Lower leg skin (tissue), 3 donors: ENCODE measurements around the gene IDS.

Source experiments
- POLR2A ChIP-seq, 2 donors: fragments of 450-650 bp; IDR thresholded peaks; one replicate each; pipeline ENCODE4 v1.6.1; 2016 to 2017; ENCODE audit warnings: antibody characterized with exemption in 2 of 2, mild to moderate bottlenecking in 1 of 2, moderate library complexity in 1 of 2
- TF ChIP-seq, protein P1 (sequence below), 3 donors: fragments of 450-650 bp; IDR thresholded peaks; one replicate each; pipeline ENCODE4 v1.5.1; 2016; ENCODE audit warnings: antibody characterized with exemption in 3 of 3, mild to moderate bottlenecking in 3 of 3, moderate library complexity in 2 of 3

DNA sequence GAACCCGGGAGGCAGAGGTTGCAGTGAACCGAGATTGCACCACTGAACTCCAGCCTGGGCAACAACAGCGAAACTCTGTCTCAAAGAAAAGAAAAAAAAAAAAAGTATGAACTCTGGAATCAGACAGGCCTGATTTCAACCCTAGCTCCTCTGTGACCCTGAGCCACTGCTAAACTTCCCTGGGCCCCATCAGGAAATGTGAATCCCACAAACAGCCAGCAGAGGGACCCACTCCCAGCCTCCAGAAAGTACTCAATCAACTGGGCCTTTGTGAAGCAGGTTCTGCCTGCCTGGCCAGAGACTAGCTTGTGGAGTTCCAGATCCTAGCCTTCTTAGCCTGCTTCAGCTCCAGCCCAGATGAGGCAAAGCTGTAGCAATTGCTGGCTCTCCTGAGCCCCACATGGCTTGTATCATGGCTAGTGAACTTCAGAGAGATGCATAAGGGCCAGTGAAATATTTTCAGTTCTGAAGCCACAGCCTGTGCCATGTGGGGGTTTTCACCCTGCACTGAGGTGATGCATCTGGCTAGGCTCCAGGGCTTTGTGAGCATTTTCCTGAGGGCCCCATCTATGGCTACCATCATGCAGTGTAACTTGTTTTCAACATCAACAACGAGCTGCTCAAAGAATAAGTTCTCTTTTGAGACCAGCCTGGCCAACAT lies 7.2 kb upstream of the IDS start:
- TF ChIP-seq, protein P1, sequence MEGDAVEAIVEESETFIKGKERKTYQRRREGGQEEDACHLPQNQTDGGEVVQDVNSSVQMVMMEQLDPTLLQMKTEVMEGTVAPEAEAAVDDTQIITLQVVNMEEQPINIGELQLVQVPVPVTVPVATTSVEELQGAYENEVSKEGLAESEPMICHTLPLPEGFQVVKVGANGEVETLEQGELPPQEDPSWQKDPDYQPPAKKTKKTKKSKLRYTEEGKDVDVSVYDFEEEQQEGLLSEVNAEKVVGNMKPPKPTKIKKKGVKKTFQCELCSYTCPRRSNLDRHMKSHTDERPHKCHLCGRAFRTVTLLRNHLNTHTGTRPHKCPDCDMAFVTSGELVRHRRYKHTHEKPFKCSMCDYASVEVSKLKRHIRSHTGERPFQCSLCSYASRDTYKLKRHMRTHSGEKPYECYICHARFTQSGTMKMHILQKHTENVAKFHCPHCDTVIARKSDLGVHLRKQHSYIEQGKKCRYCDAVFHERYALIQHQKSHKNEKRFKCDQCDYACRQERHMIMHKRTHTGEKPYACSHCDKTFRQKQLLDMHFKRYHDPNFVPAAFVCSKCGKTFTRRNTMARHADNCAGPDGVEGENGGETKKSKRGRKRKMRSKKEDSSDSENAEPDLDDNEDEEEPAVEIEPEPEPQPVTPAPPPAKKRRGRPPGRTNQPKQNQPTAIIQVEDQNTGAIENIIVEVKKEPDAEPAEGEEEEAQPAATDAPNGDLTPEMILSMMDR (IDR thresholded peaks at IDR 0.05), result no peak
- TF ChIP-seq POLR2A (IDR thresholded peaks at IDR 0.05), result no peak
